NCI-H2196 (cell line): Measurements from ENCODE around the gene OOEP.
"Not testable (repeated sequence)": the region's sequence is repeated elsewhere in the genome, so short reads cannot be mapped to it uniquely, and the experiment has no call there.

Experiments
- DNase-seq: peaks from one replicate; lab custom pipeline; 2025; ENCODE audit not compliant: unreplicated experiment; lab: John Stamatoyannopoulos, UW

OOEP gene

GRCh38 chr6:73369563-73369962 is at the start of gene OOEP:
Gene OOEP (minus strand): TSS chr6:73369897. CDS start chr6:73369792, 105 bp downstream.
- no peak for DNase-seq

DNA sequence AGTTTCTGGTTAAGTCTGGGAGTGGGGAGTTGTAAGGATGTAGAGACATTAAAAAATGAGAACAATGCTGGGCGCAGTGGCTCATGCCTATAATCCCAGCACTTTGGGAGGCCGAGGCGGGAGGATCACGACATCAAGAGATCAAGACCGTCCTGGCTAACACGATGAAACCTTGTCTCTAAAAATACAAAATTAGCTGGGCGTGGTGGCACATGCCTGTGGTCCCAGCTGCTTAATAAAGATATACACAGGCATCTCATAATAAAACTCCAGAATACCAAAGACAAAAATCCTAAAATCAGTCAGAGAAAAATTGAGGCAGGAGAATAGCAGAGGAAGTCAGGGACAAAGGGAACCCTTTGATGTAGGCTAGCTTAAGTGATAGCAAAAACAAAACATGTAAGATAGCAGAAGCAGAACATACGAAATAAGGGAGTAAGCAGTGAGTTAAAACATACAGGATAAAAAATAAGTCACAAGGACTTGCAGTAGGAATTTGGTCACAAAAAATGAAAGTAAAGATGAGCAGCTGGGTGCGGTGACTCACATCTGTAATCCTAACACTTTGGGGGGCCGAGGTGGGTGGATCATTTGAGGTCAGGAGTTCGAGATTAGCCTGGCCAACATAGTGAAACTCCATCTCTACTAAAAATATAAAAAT is 48.5 kb upstream of the OOEP start:
- no peak for DNase-seq

DNA sequence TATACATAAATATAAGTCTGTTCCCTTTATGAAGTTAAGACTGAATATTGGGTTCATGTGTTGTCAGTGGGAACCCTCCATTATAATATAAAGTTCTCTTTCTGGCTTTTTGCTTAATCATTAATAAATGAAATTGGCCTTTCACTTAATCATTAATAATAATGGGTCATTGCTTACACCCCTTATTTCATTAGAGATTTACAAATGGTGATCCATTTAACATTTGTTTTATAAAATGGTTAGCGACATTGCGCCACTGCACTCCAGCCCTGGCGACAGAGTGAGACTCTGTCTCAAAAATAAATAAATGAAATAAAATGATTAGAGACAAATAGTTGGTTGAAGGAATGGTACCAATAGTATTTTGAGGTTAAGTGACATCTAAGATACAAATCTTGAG is 43.4 kb upstream of the OOEP start:
- no peak for DNase-seq

GRCh38 chr6:73409395-73409794 is 39.7 kb upstream of the OOEP start:
- no peak for DNase-seq

GRCh38 chr6:73400656-73401055 is 31.0 kb upstream of the OOEP start:
- DNase-seq: no peak

DNA sequence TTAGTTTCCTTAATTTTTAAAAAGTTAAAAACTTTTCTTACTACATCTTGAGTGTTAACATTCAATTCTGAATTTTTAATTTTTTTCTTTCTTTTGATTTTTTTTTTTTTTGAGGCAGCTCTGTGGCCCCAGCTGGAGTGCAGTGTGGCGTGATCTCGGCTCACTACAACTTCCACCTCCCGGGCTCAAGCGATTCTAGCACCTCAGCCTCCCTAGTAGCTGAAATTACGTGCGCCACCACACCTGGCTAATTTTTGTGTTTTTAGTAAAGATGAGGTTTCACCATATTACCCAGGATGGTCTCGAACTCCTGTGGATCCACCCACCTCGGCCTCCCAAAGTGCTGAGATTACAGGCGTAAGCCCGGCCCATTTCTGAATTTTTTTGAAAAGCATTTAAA is 26.2 kb upstream of the OOEP start:
- DNase-seq: no peak

DNA sequence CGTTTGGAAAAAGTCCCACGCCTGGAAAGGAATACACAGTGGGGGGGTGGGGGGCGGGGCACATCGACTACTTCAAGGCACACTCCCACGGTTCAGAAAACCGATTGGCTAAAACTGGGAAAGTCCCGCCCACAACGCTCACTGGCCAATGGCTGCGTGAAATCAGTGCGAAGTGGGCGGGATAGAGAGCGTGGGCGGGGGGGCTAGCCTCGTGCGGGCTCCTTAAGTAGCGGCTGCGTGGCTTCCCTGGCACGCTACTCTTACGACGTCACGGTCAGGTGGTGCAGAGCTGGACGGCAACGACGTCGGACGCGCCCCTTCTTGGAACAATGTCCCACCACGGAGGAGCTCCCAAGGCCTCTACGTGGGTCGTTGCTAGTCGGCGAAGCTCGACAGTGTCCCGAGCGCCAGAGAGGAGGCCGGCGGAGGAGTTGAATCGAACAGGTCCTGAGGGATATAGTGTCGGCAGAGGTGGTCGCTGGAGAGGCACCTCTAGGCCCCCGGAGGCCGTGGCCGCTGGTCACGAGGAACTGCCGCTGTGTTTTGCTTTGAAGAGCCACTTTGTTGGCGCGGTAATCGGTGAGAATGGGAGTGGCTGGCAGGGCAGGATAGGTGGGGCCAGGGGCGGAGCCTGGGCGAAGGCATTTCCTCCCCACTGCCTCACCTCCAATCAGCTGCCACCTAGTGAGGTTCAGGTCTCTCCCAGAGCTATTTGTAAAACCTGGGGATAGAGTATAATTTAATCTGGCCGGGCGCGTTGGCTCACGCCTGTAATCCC is 25.1 kb upstream of the OOEP start, which contains the start of gene DDX43:
Gene DDX43, plus strand, starts transcription at position 252 of the 778 bp plus-strand sequence. Its CDS starts 78 bp downstream, at position 330.
- no peak for DNase-seq

GRCh38 chr6:73393278-73393677 is 23.6 kb upstream of the OOEP start:
- DNase-seq: no peak

DNA sequence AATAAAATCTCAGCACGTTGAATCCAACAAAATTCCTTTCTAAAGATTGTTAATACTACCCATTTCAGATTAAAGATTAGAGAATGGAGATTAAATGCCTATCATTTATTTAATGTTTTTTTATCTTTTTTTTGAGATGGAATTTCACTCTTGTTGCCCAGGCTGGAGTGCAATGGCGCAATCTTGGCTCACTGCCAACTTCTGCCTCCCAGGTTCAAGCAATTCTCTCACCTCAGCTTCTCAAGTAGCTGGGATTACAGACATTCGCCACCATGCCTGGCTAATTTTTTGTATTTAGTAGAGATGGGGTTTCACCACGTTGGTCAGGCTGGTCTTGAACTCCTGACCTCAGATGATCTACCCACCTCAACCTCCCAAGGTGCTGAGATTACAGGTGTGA is 22.5 kb upstream of the OOEP start:
- DNase-seq: peak; percentile 4

- no peak for DNase-seq
These were observed 22.0 kb upstream of the OOEP start for GRCh38 chr6:73391675-73392074.

GRCh38 chr6:73389854-73390253 is 20.2 kb upstream of the OOEP start:
- no peak for DNase-seq

DNA sequence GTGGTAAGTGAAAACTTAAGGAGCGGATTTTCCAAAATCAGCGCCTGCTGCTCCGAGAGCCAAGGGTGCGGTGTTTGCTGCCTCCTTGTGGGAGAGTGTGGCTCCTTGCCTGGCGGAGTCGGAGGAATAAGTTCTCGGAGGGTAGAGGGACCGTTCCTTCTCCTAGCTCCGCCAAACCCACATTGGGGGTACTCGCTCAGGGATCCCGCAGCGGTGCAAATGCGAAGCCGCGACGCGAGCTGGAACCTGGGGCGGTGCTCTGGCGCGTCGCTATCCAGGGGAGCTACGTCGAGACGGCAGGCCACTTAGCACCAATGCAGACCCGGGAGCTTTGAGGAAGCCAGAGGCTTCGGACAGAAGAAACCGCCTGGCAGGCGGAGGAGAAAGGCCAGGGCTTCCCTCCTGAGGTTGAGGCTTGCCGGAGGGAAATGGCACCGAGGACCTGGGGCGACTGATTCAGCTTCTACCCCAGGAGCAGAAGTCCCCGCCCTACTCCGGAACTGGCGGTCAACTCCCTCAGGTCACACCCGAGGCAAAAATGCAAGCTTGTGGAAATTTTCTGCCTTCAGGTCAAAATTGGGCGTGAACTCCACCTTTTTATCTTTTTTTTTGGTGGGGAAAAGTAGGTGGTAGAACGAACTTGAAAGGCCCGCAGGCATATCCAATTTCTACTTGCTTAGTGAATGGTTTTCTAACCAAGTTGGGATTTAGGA is 19.3 kb upstream of the OOEP start:
- DNase-seq: peak; percentile 50

GRCh38 chr6:73388433-73388799 is 18.7 kb upstream of the OOEP start:
- no peak for DNase-seq

- DNase-seq: no peak
These were observed 12.9 kb upstream of the OOEP start for GRCh38 chr6:73382462-73383113.

GRCh38 chr6:73381531-73381930 is 11.8 kb upstream of the OOEP start:
- not testable (repeated sequence) for DNase-seq

DNA sequence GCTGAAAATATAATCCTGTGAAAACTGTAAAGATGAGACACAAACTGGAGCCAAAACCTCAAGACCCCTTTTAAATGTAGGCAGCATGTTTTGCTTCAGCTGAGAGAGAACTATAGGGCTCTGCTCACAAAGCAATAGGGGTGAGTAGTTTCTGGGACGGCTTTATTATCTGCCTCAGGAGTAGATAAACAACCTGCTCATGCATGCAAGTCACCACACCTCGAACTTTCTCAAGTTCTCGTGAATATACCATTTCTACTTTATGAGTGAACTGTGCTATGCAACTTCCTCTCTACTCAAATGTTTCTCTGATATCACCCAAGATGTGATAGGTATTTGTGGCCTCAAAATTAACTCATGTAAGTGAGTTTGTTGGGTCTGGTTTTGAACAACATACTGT is 7.5 kb upstream of the OOEP start:
- DNase-seq: no peak

GRCh38 chr6:73375216-73375615 is 5.5 kb upstream of the OOEP start:
- DNase-seq: no peak

GRCh38 chr6:73372516-73372915 is 2.8 kb upstream of the OOEP start:
- DNase-seq: no peak

DNA sequence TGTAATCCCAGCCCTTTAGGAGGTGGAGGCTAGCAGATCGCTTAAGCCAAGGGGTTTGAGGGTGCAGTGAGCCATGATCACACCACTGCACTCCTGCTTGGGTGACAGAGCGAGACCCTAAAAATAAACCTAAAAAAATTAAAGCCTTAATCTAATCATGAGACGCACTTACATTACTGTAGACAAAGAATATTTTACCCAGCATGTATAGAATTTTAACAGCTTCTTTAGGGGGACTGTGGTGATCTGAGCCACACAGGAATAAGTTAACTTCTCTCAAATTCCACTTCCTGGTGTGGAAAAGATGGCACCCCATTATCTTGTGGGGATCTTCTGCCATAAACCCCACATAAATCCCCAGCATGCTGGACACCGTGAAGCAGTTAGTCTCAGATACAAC is 2.3 kb upstream of the OOEP start:
- DNase-seq: no peak

DNA sequence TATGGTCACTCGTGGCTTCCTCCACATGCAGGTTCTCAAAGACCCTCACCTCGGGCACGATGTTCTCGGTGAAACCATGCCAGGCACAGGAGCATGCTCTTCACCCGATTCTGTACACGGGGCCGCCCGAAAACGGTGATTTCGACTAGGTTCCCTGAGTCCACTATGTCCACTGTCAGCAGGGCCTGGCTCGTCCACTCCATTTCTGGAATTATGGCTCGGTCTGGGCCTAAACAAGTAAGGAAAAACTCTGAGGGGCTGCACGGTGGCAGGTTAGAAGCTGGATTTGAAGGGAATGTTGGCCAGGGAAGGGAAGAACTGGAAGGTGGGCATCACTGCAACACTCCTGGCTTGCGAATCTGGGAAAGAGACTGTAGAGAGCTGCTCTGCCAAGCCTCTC is 540 bp downstream of the OOEP start:
- DNase-seq: no peak

DNA sequence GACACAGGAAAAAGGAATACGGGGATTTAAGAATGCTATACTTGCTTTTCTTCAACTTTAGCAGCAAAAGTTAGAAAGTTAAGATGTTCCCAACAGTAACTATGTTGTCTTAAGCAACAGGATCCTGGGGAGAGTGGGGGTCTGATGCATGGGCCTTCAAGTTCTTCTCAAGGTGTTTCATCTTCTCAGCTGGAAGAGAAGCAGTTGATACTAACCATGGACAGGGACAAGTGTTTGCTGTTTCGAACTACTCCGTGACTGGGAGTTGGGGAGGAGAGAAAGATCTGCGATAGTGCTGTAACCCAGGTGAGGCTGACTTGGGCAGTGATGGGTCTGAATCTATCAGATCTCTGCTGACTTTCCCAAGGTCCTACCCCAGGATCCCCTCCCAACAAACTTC is 1.0 kb downstream of the OOEP start:
- DNase-seq: no peak
